COR-L47 (cell line): ENCODE measurements around the gene CDC25B.
A peak's percentile ranks its signal among the peaks of the same experiment; 100 is the strongest.

Experiments used
- DNase-seq: peaks from one replicate; lab custom pipeline; 2025; lab: John Stamatoyannopoulos, UW

The CDC25B gene

DNA sequence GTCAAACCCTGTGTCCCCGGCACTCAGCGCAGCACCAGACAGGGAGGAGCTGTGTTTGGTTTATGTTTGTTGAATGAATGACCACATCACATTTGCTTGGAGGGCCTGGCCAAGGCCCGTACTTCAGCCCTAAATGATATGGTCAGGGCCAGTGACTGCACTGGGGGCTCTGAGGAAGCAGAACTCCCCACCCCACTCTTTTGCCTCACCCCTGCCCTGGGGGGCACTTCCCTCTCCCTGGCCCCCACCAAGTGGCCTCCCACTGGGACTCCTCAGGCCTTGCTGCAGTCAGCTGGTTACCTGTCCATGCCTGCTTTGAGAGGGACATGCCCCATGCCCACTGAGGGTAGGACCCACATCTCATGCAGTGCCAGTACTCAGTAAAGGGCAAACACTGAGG lies 31.5 kb upstream of the CDC25B start:
- no peak for DNase-seq

DNA sequence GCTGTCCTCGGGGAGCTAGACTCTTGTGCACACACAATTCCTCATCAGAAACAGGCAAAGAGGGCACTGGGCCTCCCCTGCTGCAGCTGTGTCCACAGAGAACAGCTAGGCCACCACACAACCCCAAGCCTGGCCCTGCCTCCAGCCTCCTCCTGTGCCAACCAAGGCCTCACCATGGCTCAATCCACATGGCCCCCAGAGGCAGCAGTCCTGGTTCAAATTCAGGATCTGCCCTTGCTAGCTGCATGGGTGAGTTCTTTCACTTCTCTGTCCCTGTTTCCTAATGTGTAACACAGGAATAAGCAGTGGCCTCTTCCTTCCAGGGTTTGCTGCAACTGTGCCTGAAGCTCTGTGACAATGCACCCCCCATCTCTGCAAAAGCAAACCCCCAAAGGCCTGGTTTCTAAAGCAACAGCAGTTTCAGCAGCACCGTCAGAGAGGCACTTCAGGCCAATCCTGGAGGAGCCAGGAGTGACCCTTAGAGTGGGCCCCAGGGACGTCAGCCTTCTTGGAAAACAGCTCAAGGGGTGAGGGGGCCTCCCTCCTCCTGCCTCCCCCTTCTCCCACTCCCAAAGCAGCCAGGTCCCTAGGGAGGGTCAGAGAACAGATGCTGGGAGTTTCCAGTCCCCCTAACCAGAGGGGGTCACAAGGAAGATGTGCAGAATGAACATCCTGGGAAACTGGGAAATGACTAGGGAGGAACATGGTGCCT lies 30.8 kb upstream of the CDC25B start:
- no peak for DNase-seq

DNA sequence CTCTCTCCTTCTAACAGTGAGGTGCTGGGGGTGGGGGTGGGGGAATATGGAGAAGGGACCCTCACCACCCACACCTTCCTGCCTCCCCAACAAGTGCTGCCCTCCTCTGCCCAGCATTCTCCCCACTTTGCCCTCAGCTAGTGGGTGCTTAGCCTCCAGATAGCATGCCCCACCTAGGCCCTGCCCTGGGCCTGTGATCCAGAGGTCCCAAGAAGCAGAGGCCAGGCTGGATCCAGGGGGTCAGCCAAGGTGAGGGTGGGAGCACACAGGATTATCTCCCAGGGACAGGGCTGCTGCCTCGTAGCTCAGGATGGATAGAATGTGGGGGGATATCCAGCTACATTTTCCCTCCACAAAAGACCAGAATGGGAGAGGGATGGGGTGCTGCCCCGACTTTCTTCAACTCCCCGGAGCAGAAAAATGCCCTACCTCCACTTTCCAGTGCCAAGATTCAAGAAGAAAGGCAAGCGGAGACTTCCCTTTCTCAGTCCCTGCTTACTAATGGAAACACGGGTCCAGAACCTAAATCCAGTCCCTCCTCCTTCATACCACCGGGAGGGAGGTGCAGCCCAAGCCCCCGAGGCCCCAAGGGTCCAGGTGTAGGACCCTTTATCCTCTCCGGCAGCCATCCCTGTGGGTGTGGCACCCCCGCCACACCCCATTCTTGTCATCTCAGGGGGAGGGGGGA lies 29.5 kb upstream of the CDC25B start:
- DNase-seq: no peak

DNA sequence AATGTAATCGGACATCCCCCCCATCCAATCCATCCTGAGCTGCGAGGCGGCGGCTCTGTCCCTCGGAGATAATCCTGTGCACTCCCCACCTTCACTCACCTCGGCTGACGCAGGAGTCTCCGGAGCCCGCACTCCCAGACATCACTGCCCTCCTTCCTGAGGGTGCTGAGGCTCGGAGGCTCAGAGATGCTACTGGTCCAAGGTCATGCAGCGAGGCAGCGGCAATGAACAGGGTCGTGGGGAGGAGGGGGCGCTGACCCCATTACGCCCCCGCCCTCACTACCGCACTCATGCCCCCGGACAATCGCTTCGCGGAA lies 29.0 kb upstream of the CDC25B start:
- no peak for DNase-seq

DNA sequence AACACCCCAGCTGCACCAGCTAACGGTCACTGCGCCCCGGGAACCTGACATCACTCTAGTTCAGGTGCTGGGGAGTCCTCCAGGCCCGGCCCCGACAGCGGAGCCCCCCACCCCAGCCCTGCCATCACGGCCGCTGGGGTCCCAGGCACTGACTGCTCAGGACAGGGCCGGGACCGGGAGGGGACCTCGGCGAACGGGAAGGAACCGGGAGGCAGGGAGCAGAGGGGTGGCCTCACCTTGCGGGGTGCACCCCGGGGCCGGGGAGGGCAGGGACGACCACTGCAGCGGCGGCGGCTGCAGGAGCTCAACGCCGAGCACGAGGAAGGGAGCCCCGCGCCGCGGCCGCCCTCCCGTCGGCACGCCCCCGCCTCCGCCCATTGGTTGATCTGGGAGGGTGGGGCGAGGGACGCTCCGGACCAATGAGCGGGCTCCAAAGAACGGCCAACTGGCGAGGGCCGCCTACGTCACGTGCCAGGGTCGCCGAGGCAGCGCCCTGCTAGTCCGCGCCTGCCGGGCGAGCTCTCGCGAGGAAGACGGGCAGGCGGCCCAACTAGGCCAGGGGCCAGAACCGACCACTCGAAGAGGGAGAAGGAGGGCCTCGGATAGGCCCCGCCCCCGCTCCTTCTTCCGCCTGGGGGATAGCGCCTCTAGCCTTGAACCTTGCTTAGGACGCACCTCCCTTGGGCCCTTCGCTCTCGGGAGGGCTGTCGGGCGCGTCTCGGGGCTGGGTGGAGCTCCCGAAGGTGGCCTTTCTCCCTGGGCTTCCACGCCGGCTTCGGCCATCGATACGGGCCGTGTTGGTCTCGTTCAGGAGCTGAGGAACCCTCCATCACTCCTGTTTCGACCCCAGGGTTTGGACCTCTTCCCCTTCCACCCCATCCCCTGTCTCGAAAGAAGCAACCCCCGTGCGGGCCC lies 28.4 kb upstream of the CDC25B start, which contains the start of gene ADISSP:
Gene ADISSP, minus strand, starts transcription at position 327 of the 915 bp plus-strand sequence. CDS start 7,653 bp downstream, outside the sequence.
- peak; percentile 99 for DNase-seq

DNA sequence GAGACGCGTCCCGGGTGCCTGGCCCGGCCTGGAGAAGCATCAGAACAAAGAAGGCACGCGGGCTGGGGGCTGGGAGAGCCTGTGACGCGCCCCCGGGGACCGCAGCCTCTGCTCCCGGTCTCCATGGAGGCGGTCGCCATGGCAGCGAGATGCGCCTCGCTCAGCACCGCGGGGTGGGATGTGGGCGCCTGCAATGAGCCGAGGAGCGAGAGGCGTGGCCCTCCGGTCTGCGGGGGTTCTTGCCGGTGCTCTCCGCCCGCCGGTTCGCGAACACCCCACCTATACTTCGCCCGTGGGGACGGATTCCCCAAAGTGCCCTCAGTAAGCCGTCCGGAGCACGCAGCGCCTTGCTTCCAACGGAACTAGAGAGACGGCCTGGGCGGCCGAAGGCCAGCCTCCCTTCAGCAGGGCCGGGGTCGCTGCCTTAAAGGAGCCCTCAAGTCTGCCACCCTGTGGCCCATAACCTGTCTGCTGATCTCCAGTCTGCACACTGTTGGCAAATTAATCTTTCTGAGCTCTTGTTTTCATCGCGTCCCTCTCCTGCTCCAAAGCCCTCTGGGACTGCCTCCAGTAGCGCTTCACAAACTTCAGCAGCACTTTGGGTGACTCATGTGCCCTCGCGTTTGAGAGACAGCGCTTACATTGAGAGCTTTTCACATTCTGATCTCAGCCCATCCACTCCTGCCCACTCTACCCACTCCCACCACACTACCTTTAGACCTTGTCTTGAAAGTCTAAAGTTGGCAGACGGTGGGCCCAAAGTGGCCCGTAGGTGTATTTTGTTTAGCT lies 27.6 kb upstream of the CDC25B start:
- DNase-seq: peak; percentile 84

DNA sequence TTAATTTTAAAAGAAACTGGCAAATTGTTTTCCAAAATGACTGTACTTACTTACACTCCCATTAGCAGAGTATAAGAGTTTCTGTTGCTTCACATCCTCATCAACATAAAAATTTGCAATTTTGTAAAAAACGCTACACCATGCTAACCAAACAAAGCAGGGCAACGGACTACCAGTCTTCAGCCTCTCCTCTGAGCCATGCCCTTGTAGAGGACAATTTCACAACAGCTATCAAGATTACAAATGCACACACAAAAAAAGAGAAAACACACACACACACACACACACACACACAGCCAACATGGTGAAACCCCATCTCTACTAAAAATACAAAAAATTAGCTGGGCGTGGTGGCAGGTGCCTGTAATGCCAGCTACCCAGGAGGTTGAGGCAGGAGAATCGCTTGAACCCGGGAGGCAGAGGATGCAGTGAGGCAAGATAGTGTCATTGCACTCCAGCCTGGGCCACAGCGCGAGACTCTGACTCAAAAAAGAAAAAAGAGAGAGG lies 24.5 kb upstream of the CDC25B start:
- DNase-seq: no peak

DNA sequence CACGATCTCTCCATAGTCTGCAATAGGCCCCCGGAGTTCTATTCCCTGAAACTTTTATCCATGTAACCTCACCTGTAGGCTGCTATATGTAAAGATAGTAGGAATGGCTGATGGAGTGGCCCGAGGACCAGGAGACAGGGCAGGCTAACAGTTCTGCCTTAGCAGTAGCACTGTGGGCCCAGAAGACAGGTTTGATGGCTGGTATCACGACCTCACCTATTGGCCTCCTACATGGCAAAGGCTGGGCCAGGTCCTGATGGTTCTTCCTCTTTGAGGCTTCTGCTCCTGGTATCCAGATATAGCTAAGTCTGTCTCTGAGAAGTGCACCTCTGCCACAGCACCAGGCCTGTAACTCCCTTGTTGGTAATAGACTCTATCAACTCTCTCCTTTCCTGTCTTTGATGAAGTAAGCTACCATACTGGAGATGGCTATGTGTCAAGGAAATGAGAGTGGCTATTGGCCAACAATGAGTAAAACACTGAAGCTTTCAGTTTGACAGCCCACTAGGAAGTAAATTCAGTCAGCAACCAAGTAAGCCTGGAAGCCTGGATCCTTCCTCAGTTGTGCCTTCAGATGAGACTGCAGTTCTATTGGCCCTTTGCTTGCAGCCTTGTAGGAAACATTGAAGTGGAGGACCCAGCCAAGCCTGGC lies 20.5 kb upstream of the CDC25B start:
- DNase-seq: no peak

DNA sequence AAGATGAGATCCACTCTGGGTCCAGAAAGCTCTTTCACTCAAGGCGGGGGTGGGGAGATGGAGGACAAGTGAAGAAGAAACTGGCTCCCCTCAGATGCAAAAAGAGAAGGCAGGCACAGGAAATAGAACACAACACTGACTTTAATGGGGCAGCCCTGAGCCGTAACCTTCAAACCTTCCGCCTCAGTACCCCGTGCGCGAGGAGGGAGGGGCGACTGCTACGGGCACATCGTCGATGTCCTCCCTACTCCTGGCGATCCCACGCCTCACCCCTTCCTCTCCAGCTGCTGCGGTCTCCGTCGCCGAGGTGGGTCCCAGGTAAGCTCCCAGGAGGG lies 18.8 kb upstream of the CDC25B start:
- no peak for DNase-seq

DNA sequence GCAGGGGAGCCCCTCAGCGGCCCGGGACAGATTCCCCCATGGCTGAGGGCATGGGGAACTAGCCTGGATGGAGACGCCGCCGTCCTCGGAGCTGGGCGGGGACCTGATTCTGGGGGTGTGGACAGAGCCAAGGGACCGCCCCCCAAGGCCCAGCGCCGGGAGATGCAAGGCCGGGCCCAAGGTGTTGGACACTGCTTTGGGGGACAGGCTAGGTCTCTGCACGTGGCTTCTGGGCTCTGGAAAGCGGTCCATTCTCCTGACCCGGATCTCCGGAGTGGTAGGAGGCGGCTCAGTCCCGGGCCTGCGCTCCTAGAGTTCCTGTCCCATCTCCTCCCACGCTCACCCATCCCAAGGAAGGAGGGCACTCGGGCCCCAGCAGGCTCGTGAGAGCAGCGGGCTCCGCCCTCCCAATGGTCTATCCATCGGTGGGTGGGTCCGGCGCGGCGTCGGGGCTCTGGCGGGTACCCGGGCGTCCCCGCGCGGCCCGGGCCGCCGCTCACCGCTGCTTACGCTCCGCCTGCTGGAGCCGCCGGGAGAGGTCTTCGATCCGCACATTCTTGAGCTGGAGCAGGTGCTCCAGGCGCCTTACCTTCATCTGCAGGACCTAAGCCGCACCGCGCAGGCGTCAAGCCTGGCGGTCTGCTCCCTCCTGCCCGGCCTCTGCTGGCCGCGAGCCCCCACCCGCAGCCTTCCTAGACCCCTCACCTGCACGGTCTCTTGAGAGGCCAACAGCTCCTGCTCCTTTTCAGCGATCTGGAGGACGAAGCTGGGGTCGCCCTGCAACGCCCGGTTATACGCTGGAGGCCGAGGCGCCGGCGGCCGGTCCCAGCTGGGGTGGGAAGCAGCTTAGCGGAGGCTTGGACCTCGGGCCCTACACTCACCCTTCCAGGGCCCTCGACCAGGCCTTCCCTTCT lies 18.1 kb upstream of the CDC25B start:
- peak; percentile 12 for DNase-seq

DNA sequence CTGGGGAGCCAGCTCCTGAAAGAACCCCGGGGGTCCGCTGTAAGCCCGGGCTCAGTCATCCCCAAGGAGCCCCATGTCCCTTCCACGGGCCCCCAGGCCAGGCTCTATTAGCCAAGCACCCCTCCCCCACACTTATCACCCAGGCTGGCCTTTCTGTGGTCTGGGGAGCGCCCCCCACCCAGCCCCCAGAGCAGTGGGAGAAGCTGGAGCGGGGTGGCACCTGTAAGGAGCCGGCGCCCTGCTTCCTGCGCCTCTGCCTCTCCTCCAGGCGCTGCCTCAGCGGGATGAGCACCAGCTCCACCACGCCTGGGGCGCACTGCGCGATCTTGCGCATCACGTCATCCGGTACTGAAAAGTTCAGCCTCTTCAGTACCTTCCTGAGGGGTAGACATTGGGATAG lies 17.1 kb upstream of the CDC25B start:
- no peak for DNase-seq

DNA sequence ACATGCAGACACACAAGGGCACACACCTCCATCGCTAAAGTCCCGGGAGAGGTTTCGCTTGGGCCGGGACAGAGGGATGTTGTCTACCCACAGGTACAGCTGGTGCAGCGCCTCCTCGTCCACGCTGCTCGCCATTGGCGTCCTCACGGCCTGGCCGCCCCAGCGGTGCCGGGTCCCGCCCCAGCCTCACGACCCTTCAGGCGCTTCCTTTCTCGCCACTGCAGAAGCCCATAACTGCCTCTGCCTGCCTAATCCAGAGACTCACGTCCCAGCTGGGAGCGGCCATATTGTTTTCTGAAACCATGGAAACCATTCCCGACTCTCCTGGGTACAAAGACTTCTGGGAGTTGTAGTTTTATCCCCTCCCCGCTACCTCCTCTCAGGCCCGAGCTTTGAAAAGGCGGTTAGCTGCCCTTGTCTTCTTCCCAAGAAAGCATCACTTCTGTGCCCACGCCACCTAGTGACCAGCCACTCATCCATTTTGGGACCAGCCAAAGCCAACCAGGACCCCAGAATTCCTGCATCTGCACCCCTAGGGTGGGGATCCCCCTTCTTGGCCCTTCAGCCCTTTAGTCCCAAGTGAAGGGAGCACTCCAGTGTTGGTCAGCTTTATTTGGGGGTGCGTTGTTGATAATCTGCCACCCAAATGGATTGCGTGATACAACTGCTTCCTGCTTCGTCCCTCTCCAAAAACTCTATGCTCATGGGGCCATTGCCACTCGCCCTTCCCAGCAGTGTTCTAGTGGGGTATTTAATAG lies 14.8 kb upstream of the CDC25B start, which contains the start of gene SPEF1:
Gene SPEF1, minus strand, starts transcription at position 296 of the 758 bp plus-strand sequence. Its CDS starts 161 bp downstream, at position 135.
- DNase-seq: peak; percentile 91

DNA sequence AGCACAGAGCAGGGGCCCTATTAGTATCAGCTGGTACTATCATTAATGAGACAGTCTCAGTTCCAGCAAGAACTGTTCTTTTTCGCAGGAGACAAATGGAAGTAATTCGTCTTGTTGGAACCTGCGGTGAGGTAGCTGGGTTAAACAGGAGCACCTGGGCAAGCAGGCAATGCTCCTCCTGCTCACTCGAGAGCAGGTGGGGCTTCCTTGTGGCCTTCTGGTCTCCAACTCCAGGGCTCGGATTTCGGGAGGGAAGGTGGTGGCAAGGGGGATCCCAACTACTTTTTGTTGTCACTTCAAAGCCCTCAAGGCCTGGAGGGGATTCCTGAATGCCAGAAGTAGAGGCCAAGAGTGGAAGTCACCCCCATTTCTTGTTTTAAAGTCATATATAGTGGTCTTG lies 13.5 kb upstream of the CDC25B start:
- DNase-seq: no peak

DNA sequence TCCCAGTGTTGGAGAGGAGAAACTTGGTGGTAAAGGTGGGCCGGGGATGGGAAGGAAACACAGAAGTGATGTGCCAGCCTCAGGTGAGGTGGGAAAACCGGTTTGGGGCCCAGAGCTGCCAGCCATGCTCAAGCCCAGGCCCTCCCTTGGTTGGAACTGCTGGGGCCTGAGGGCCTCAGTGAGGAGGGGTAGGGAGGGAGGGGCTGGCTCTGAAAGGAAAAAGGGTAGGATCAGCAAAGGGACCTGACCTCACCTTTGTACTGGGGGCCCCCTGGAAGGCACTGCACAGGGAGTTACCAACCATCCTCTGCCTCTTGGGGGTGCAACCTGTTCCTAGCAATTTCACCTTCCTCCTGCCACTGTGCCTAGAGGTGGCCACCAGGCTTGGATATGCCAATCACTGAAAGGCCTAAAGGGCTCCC lies 13.0 kb upstream of the CDC25B start:
- DNase-seq: no peak

DNA sequence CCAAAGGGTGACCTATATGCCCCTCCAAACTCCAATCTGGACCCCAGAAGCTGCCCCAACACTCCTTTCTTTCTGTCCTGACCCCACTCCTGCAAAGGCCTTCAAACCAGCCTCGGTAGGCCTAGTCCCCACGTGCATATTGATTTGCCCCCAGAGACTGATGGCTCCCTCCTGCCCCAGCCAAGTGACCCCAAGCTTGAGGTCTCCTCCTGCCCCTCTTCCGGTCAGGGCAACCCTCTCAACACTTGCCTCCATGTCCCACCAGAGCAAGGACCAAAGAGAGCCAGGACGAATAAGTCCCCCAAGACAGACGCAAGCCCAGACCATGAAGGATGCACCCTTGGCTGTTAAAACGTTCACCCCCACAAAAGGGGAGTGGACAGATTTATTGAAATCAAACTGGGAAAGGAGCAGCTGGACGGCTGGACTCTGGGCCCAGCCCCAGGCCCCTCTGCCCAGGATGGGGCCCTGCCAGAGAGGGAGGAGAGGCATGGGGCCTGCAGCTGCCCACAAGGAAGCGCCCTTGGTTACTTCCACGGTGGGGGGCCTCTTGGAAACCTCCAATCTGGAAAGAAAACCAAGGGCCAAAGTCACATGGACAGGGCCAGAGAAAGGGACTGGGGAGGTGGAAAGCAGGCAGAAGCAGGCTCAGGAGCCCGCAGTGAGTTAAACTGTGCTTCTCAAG lies 12.5 kb upstream of the CDC25B start:
- no peak for DNase-seq

DNA sequence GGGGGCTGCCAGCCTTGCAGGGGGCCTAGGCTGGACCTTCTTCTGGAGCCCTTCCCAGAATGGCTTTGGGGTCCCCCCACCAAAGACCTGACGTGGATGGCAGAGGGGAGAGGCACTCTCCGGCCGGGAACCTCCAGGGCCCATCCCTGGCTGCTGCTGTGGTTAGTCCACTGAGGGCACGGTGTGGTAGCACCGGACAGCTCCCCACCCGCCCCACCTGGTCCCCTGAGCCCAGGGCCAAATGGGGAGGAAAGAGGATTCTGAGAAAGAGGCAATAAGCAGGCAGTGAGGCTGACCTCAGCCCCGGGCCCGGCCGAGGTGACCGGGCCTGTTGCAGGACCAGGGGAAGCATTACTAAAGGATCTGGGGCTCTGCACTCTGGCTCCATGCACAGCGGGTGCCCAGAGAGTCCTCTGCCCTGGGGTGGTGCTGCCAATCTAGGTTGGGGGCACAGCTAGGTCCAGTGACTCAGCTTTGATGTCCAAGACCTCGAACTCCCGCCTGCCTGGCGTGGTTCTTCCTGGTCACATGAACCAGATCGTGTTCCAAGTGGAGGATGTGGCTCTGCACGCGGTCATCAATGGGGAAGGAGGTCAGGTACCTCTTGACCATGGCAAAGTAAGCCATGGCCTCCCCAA lies 11.8 kb upstream of the CDC25B start:
- no peak for DNase-seq

DNA sequence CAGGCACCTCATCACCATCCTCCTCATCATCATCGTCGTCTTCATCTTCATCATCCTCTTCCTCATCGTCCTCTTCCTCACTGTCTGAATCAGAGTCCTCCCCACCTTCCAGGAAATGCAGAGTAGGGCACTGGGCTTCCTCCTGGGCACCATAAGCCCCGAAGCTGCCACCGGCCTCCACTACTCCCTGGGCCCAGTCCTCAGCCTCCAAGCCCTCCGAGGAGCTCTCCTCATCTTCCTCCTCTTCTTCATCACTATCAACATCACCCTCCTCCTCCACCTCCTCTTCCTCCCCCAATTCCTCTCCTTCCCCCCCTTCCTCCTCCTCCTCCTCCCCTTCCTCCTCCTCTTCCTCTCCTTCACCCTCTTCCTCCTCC lies 11.3 kb upstream of the CDC25B start:
- no peak for DNase-seq
